ENCODE data around the gene GABARAP. TPM values are rescaled to one million over a fixed set of nuclear protein-coding genes. Genes with fewer than 3 reads are reported as not detected.

Gene GABARAP
- total and polyA plus RNA-seq, 10 of the 15 experiments (the other 5 are each of a cell fraction or from before 2014, with no cell fraction given): 134 to 613 (median 285) TPM

- H3K36me3 ChIP-seq (ENCODE audit: control insufficient read depth in 2 of 2, insufficient read depth in 2 of 2, low read length in 1 of 2): no peaks in the 10 kb centered on the region
- H2AFZ ChIP-seq (ENCODE audit: control insufficient read depth, low read depth, low read length): no peak overlapping the region
- ChIA-PET POLR2A (interaction anchor here (0.6 to 1.0 kb wide), 4 partner anchors 13 to 62 kb away, joined by 3 read pairs; no protein-coding TSS in a partner anchor), CTCF (interaction anchor here (0.6 to 10.3 kb wide), 10 partner anchors 15 to 237 kb away, joined by 3 to 102 read pairs (median 4); partner anchors contain the start of gene ACAP1), RAD21 (ENCODE audit: unreplicated experiment) (interaction anchor here (2.3 kb wide), 1 partner anchor 13 kb away, joined by 11 read pairs; no protein-coding TSS in a partner anchor), SMC1A (ENCODE audit: uncharacterized antibody, unreplicated experiment) (interaction anchor here (1.5 to 1.7 kb wide), 2 partner anchors 13 to 62 kb away, joined by 4 to 10 read pairs; no protein-coding TSS in a partner anchor)
- no TSS peak for BruUV-seq (replicated peaks)
- H3K9ac ChIP-seq (ENCODE audit: control insufficient read depth, insufficient read depth, low read length): no peak overlapping the region
- H4K20me1 ChIP-seq (ENCODE audit: control insufficient read depth, insufficient read depth): no peaks in the 10 kb centered on the region; the same call in none of the 2 replicates
- no peak for DNase-seq (ENCODE audit: low read depth, low spot score)
- in situ Hi-C loops (cut with MboI) (no loop called here), intact Hi-C loops (cut with micrococcal nuclease; ENCODE audit: unreplicated experiment) (no loop called here)
- peaks cover 8% of the 10 kb centered on the region for H3K4me1 ChIP-seq (ENCODE audit: control insufficient read depth, insufficient read depth, low read length)
- H3K9me3 ChIP-seq (replicated peaks; ENCODE audit: control insufficient read depth, insufficient read depth, low read length): no peaks in the 10 kb centered on the region
- WGBS (ENCODE audit: insufficient coverage, insufficient replicate concordance, low lambda C conversion rate, missing lambda C conversion rate): 28% methylated on average over 6 of the region's 6 CpGs
- H3K4me2 ChIP-seq (ENCODE audit: control insufficient read depth, insufficient read depth): no peak overlapping the region
- TF ChIP-seq EP300 (IDR thresholded peaks at IDR 0.05; ENCODE audit: borderline replicate concordance in 1 of 2, control insufficient read depth in 1 of 2, low read depth in 2 of 2, low read length in 2 of 2): no peak
- TF ChIP-seq GABPA (IDR thresholded peaks at IDR 0.05; ENCODE audit: low read depth): no peak
- no peak for TF ChIP-seq RCOR1 (conservative IDR thresholded peaks at IDR 0.05; ENCODE audit: low read depth, low read length)
- TF ChIP-seq E2F8 (IDR thresholded peaks at IDR 0.05; ENCODE audit: low read depth, partially characterized antibody): no peak
- TF ChIP-seq ASH2L (IDR thresholded peaks at IDR 0.05; ENCODE audit: borderline replicate concordance, low read depth): no peak
- TF ChIP-seq LARP7 (IDR thresholded peaks at IDR 0.05): no peak
- TF ChIP-seq RAD21 (IDR thresholded peaks at IDR 0.05; ENCODE audit: insufficient read depth, low read depth, low read length): no peak
- TF ChIP-seq WRNIP1 (IDR thresholded peaks at IDR 0.05; ENCODE audit: borderline replicate concordance, low read depth, low read length): no peak
- no peak for TF ChIP-seq ZBTB11 (CRISPR knock-in tag; IDR thresholded peaks at IDR 0.05)
- no peak for TF ChIP-seq RUNX3 (IDR thresholded peaks at IDR 0.05; ENCODE audit: low read length)
- TF ChIP-seq, protein P1, sequence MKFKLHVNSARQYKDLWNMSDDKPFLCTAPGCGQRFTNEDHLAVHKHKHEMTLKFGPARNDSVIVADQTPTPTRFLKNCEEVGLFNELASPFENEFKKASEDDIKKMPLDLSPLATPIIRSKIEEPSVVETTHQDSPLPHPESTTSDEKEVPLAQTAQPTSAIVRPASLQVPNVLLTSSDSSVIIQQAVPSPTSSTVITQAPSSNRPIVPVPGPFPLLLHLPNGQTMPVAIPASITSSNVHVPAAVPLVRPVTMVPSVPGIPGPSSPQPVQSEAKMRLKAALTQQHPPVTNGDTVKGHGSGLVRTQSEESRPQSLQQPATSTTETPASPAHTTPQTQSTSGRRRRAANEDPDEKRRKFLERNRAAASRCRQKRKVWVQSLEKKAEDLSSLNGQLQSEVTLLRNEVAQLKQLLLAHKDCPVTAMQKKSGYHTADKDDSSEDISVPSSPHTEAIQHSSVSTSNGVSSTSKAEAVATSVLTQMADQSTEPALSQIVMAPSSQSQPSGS (IDR thresholded peaks at IDR 0.05; ENCODE audit: low read length): no peak
- no peak for TF ChIP-seq DPF2 (IDR thresholded peaks at IDR 0.05)
- TF ChIP-seq BACH1 (IDR thresholded peaks at IDR 0.05; ENCODE audit: borderline replicate concordance): no peak
- TF ChIP-seq ATF3 (IDR thresholded peaks at IDR 0.05; ENCODE audit: borderline replicate concordance, extremely low read depth, low read depth, low read length): no peak
- TF ChIP-seq SRF (IDR thresholded peaks at IDR 0.05; ENCODE audit: low read depth in 2 of 2, low read length in 2 of 2): no peak
- TF ChIP-seq SREBF1 (IDR thresholded peaks at IDR 0.05; ENCODE audit: low read length): no peak
- H3K27ac ChIP-seq (ENCODE audit: control insufficient read depth, insufficient read depth): no peak overlapping the region
- H3K4me3 ChIP-seq: no peak overlapping the region
- no peaks in the 10 kb centered on the region; a peak in 2 of 4 replicates for H3K27me3 ChIP-seq (replicated peaks in 1 of 2; ENCODE audit: control insufficient read depth in 2 of 2, insufficient read depth in 2 of 2, low read length in 1 of 2)
- no peaks in the 10 kb centered on the region for H3K79me2 ChIP-seq (ENCODE audit: control insufficient read depth, insufficient read depth, low read length)
- FAIRE-seq: no peak
- ATAC-seq: no peak
These were observed 40.6 kb upstream of the GABARAP start for GRCh38 chr17:7282752-7283321.

All from GM12878 (cell line).